HG03135 (cell line): Measurements from ENCODE around the gene MTERF4.

ENCODE experiments used
- ATAC-seq: cut with Tn5 transposase; IDR thresholded peaks from one replicate; pipeline ENCODE4 v1.9.1; 2021; ENCODE audit warnings: mild to moderate bottlenecking, moderate library complexity; ENCODE audit not compliant: unreplicated experiment

MTERF4 gene

GRCh38 chr2:241051578-241052487, 50.3 kb downstream of the MTERF4 start:
- no peak for ATAC-seq

- no peak for ATAC-seq
These were observed 51.2 kb downstream of the MTERF4 start for GRCh38 chr2:241050624-241051577.

- no peak for ATAC-seq
These were observed 52.1 kb downstream of the MTERF4 start for GRCh38 chr2:241049739-241050623.

GRCh38 chr2:241048949-241049343, 53.1 kb downstream of the MTERF4 start:
- no peak for ATAC-seq

- ATAC-seq: no peak
These were observed 53.7 kb downstream of the MTERF4 start for GRCh38 chr2:241048149-241048948.

- no peak for ATAC-seq
These were observed 54.7 kb downstream of the MTERF4 start for GRCh38 chr2:241047253-241048010.
